KMS-11 (cell line): ENCODE results near the gene ANO6.
A peak's percentile ranks its signal among the peaks of the same experiment; 100 is the strongest.

ENCODE experiments used
- H2AFZ ChIP-seq: fragments of 200-600 bp; sonication (generic); 2 replicates; pipeline ENCODE4 v1.6.1; 2016; ENCODE audit warnings: antibody characterized with exemption, mixed run types, low read depth
- H3K27ac ChIP-seq: fragments of 200-600 bp; sonication (generic); 2 replicates; pipeline ENCODE4 v1.6.1; 2016; ENCODE audit warnings: mild to moderate bottlenecking, mixed run types
- H3K27me3 ChIP-seq: fragments of 200-600 bp; sonication (generic); 2 replicates; pipeline ENCODE4 v1.6.1; 2017; ENCODE audit warnings: mild to moderate bottlenecking, low read depth, mixed run types, moderate library complexity; ENCODE audit not compliant: insufficient read depth
- H3K36me3 ChIP-seq: fragments of 200-600 bp; sonication (generic); 2 replicates; pipeline ENCODE4 v1.6.1; 2017; ENCODE audit warnings: mild to moderate bottlenecking, mixed run types; ENCODE audit not compliant: insufficient read depth
- H3K4me1 ChIP-seq: fragments of 200-600 bp; sonication (generic); 2 replicates; pipeline ENCODE4 v1.6.1; 2016; ENCODE audit warnings: mild to moderate bottlenecking, low read depth, mixed run types; ENCODE audit not compliant: poor library complexity, severe bottlenecking
- H3K4me2 ChIP-seq: fragments of 200-600 bp; sonication (generic); 2 replicates; pipeline ENCODE4 v1.7.0; 2016; ENCODE audit warnings: mild to moderate bottlenecking, mixed run types
- H3K4me3 ChIP-seq: fragments of 200-600 bp; sonication (generic); IDR thresholded peaks from 2 replicates; pipeline ENCODE4 v1.6.1; 2017; ENCODE audit warnings: low read depth, low read length, mixed read lengths; ENCODE audit not compliant: insufficient read depth
- H3K79me2 ChIP-seq: fragments of 200-600 bp; sonication (generic); 2 replicates; pipeline ENCODE4 v1.6.1; 2016; ENCODE audit warnings: low read depth, mixed run types; ENCODE audit not compliant: insufficient read depth
- H3K9ac ChIP-seq: fragments of 200-600 bp; sonication (generic); 2 replicates; pipeline ENCODE4 v1.6.1; 2016; ENCODE audit warnings: mild to moderate bottlenecking, mixed run types
- H4K20me1 ChIP-seq: fragments of 200-600 bp; sonication (generic); 2 replicates; pipeline ENCODE4 v1.6.1; 2016; ENCODE audit warnings: mild to moderate bottlenecking, mixed run types; ENCODE audit not compliant: insufficient read depth
- TF ChIP-seq, protein P1 (sequence below): fragments of 200-600 bp; sonication (generic); conservative IDR thresholded peaks from 2 replicates; pipeline ENCODE4 v1.6.1; 2017; ENCODE audit warnings: low read depth, mild to moderate bottlenecking, antibody characterized with exemption, low read length, moderate library complexity, mixed read lengths

The ANO6 gene

DNA sequence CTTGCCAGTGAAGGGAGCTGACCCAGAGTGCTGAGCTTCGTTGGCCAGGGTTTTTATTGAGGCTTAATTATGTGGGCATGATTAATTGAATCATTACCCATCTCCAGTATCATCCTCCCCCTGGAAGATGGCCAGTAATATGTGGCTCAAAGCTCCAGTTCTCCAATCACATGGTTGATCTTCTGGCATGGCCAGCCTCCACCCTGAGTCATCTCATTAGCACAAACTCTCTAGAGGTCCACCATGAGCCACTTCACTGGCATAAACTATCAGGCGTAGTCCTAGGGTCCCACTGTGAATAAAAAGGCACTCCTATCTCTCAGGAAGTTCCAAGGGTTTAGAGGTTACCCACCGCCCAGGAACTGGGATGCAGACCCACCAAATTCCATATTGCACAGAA lies 135.0 kb downstream of the ANO6 start:
- no peaks in the 10 kb centered on the region for H4K20me1 ChIP-seq
- no peak overlapping the region for H3K9ac ChIP-seq
- H3K4me3 ChIP-seq = no peak overlapping the region
- H3K27ac ChIP-seq = no peak overlapping the region
- no peaks in the 10 kb centered on the region for H3K27me3 ChIP-seq
- H3K4me2 ChIP-seq = no peak overlapping the region
- H2AFZ ChIP-seq = no peak overlapping the region
- TF ChIP-seq, protein P1, sequence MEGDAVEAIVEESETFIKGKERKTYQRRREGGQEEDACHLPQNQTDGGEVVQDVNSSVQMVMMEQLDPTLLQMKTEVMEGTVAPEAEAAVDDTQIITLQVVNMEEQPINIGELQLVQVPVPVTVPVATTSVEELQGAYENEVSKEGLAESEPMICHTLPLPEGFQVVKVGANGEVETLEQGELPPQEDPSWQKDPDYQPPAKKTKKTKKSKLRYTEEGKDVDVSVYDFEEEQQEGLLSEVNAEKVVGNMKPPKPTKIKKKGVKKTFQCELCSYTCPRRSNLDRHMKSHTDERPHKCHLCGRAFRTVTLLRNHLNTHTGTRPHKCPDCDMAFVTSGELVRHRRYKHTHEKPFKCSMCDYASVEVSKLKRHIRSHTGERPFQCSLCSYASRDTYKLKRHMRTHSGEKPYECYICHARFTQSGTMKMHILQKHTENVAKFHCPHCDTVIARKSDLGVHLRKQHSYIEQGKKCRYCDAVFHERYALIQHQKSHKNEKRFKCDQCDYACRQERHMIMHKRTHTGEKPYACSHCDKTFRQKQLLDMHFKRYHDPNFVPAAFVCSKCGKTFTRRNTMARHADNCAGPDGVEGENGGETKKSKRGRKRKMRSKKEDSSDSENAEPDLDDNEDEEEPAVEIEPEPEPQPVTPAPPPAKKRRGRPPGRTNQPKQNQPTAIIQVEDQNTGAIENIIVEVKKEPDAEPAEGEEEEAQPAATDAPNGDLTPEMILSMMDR = no peak
- peaks cover 17% of the 10 kb centered on the region for H3K4me1 ChIP-seq
- no peaks in the 10 kb centered on the region for H3K36me3 ChIP-seq
- H3K79me2 ChIP-seq = no peaks in the 10 kb centered on the region

DNA sequence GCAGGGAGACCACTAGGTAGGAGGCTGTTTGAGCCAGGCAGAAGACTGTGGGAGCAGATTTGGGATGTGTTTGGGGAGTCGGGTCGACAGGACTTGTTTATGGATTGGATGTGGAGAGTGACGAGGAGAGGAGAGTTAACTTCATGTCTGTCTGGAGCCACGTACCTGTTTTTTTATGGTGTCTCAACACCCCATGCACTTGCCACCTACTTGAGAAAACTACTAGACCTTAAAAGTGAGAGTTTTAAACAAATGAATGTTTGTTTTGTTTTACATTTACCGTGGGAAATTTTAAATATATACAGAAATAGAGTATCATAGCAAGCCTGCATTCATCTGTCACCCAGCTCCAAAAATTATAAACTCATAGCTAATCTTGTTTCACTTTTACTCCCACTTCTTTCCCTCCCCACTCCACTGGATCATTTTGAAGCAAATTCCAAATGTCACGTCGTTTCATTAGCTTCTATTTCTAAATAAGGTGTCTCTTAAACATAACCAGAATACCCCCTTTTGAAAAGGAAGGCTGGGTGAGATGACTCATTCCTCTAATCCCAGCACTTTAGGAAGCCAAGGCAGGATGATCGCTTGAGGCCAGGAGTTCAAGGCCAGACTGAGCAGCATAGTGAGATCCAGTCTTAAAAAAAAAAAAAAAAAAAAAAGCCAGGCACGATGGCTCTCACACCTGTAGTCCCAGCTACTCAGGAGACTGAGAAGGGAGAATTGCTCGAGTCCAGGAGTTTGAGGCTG lies 136.2 kb downstream of the ANO6 start:
- Histone ChIP-seq H3K9ac (no peak overlapping the region), H3K4me2 (no peak overlapping the region), H3K27ac (no peak overlapping the region), H3K4me3 (no peak overlapping the region), H3K36me3 (no peaks in the 10 kb centered on the region), H3K79me2 (no peaks in the 10 kb centered on the region), H4K20me1 (no peaks in the 10 kb centered on the region), H3K4me1 (peaks cover 17% of the 10 kb centered on the region), H3K27me3 (no peaks in the 10 kb centered on the region), H2AFZ (no peak overlapping the region)
- TF ChIP-seq, protein P1 = no peak

GRCh38 chr12:45353944-45354343 lies 138.0 kb downstream of the ANO6 start:
- Histone ChIP-seq H3K4me1 (peaks cover 17% of the 10 kb centered on the region), H3K9ac (no peak overlapping the region), H2AFZ (no peak overlapping the region), H3K36me3 (no peaks in the 10 kb centered on the region), H4K20me1 (no peaks in the 10 kb centered on the region), H3K27me3 (no peaks in the 10 kb centered on the region), H3K4me3 (no peak overlapping the region), H3K27ac (peak overlapping the region; percentile 5; the same call in 1 of the 2 replicates), H3K79me2 (no peaks in the 10 kb centered on the region), H3K4me2 (no peak overlapping the region; the same call in 1 of the 2 replicates)
- TF ChIP-seq, protein P1 = no peak

DNA sequence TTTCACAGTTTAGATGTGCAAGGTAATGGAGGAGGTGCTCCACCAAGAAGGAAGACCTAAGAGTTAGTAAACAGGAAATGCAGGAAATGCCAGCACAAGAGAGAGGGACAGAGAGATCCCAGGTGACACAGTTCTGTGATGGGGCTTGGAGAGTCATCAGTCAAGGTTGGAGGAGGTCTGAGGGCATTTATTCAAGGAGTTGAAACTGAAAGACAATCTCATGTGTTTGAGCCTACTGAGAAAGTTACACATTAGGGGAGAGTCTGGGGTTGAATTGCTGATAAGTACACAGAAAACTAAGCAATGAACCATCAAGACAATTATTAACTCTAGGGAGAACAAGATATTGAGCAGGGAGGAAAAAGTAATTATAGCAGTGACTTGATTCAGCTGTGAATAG lies 138.5 kb downstream of the ANO6 start:
- TF ChIP-seq, protein P1 = no peak
- Histone ChIP-seq H3K27me3 (no peaks in the 10 kb centered on the region), H3K4me3 (no peak overlapping the region), H4K20me1 (no peaks in the 10 kb centered on the region), H3K4me1 (peaks cover 17% of the 10 kb centered on the region), H2AFZ (no peak overlapping the region), H3K27ac (peak overlapping the region; percentile 5; the same call in 1 of the 2 replicates), H3K9ac (no peak overlapping the region), H3K4me2 (peak overlapping the region; percentile 10; the same call in 1 of the 2 replicates), H3K79me2 (no peaks in the 10 kb centered on the region), H3K36me3 (no peaks in the 10 kb centered on the region)
